ENCODE data around the gene NR2F1. TPM values are rescaled to one million over a fixed set of nuclear protein-coding genes. Genes with fewer than 3 reads are reported as not detected.

The NR2F1 gene
- total and polyA plus RNA-seq, 3 donors from 2014 or later, result 16.0 to 22.7 (median 16.9) TPM

DNA sequence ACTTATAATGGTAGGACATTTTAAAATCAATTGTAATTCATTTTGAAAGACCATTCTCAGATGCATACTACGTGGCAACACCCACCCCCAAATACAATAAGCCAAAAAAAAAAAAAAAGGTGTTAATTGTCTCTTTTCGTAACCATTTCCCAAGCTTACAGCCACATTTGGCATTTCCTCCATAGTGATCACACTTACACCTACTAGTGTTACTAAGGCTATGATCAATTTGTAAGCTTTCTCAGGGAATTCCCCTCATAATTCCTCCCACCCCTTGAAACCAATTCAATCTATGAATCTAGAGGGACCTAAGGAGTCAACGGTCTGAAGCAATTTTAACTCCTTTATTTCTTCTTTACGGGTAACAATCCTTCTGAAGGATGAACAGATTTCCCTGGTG, 40.1 kb downstream of the NR2F1 start:
- Histone ChIP-seq H3K9me3 (no peaks in the 10 kb centered on the region), H3K4me3 (no peak overlapping the region), H3K36me3 (ENCODE audit: low read depth, missing control alignments) (no peaks in the 10 kb centered on the region), H3K27me3 (no peaks in the 10 kb centered on the region), H3K27ac (no peak overlapping the region), H3K4me1 (no peaks in the 10 kb centered on the region)
- DNase-seq, result no peak
- intact Hi-C loops (cut with DNase I; ENCODE audit: low total_unique reads), result no loop called here
- no peak for TF ChIP-seq POLR2A (IDR thresholded peaks at IDR 0.05)
- TF ChIP-seq CTCF (IDR thresholded peaks at IDR 0.05), result no peak
- 68 to 69% methylated on average over 4 of the region's 4 CpGs for WGBS, 2 donors

DNA sequence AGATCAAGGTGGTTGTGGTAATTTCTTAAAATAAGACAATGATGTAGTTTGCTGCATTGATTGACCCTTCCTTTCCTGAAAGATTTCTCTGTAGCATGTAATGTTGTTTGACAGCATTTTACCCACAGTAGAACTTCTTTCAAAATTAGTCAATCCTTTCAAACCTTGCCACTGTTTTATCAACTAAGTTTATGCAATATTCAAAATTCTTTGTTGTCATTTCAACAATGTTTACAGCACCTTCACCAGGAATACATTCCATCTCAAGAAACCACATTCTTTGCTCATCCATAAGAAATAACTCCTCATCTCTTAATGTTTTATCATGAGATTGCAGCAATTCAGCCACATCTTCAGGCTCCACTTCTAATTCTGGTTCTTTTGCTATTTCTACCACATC, 43.8 kb downstream of the NR2F1 start:
- Histone ChIP-seq H3K4me3 (no peak overlapping the region), H3K27ac (no peak overlapping the region), H3K9me3 (no peaks in the 10 kb centered on the region), H3K36me3 (ENCODE audit: low read depth, missing control alignments) (no peaks in the 10 kb centered on the region), H3K4me1 (no peaks in the 10 kb centered on the region), H3K27me3 (no peaks in the 10 kb centered on the region)
- DNase-seq, result no peak
- TF ChIP-seq POLR2A (IDR thresholded peaks at IDR 0.05), result no peak
- no peak for TF ChIP-seq CTCF (IDR thresholded peaks at IDR 0.05)
- intact Hi-C loops (cut with DNase I; ENCODE audit: low total_unique reads), result no loop called here

GRCh38 chr5:93632327-93632726, 49.3 kb downstream of the NR2F1 start:
- intact Hi-C loops (cut with DNase I; ENCODE audit: low total_unique reads), result no loop called here
- 84 to 86% methylated on average over 4 of the region's 4 CpGs for WGBS, 2 donors

DNA sequence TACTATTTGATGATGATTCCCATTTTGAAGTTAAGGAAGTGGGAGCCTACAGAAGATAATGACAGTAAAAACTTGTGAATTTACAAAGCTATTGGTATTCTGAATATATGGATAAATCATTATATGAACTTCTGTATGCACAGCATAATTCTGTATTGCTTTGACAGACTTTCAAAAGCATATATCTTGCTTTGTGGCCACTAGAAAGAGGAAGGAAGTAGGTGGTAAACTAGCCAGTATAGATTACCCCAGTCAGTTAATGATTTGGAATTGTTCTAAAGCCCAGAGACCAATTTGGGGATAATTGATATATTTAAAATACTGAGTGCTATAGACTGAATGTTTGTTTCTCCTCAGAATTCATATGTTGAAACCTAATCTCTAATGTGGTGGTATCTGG, 53.0 kb downstream of the NR2F1 start:
- intact Hi-C loops (cut with DNase I; ENCODE audit: low total_unique reads), result no loop called here
- Histone ChIP-seq H3K27ac (no peak overlapping the region), H3K27me3 (no peaks in the 10 kb centered on the region), H3K4me3 (no peak overlapping the region), H3K4me1 (no peaks in the 10 kb centered on the region), H3K36me3 (ENCODE audit: low read depth, missing control alignments) (no peaks in the 10 kb centered on the region), H3K9me3 (no peaks in the 10 kb centered on the region)
- TF ChIP-seq CTCF (IDR thresholded peaks at IDR 0.05) (no peak), POLR2A (IDR thresholded peaks at IDR 0.05) (no peak)
- DNase-seq, result no peak

More at GRCh38 chr5:93632327-93632726, 49.3 kb downstream of the NR2F1 start:
- no peak for DNase-seq
- H3K36me3 ChIP-seq (ENCODE audit: low read depth, missing control alignments), result no peaks in the 10 kb centered on the region
- no peaks in the 10 kb centered on the region for H3K4me1 ChIP-seq
- no peaks in the 10 kb centered on the region for H3K27me3 ChIP-seq
- no peak overlapping the region for H3K4me3 ChIP-seq
- no peaks in the 10 kb centered on the region for H3K9me3 ChIP-seq
- TF ChIP-seq POLR2A (IDR thresholded peaks at IDR 0.05) (no peak), CTCF (IDR thresholded peaks at IDR 0.05) (no peak)
- no peak overlapping the region for H3K27ac ChIP-seq

- H3K36me3 ChIP-seq (ENCODE audit: low read depth, missing control alignments), result no peaks in the 10 kb centered on the region
- intact Hi-C loops (cut with DNase I; ENCODE audit: low total_unique reads), result no loop called here
- no peak overlapping the region for H3K27ac ChIP-seq
- H3K4me3 ChIP-seq, result no peak overlapping the region
- 86 to 91% methylated on average over 1 of the region's 1 CpG for WGBS, 2 donors
- TF ChIP-seq POLR2A (IDR thresholded peaks at IDR 0.05) (no peak), CTCF (IDR thresholded peaks at IDR 0.05) (no peak)
- H3K27me3 ChIP-seq, result no peaks in the 10 kb centered on the region
- H3K4me1 ChIP-seq, result no peaks in the 10 kb centered on the region
- no peak for DNase-seq
- H3K9me3 ChIP-seq, result no peaks in the 10 kb centered on the region
These were observed 53.8 kb downstream of the NR2F1 start for GRCh38 chr5:93636837-93637236.
